Epithelial cell of prostate (primary cell): ENCODE data around the gene GSDMA.
A peak's percentile ranks its signal among the peaks of the same experiment; 100 is the strongest.
"Not testable (repeated sequence)": the region's sequence is repeated elsewhere in the genome, so short reads cannot be mapped to it uniquely, and the experiment has no call there.

Experiments
- DNase-seq: peaks from one replicate; pipeline ENCODE4 v3.0.0-alpha.2; 2011; ENCODE audit warnings: low read depth, low spot score
- H3K27ac ChIP-seq: fragments of 450-650 bp; 2 replicates; pipeline ENCODE4 v1.5.1; 2017; ENCODE audit warnings: mild to moderate bottlenecking

The GSDMA gene

DNA sequence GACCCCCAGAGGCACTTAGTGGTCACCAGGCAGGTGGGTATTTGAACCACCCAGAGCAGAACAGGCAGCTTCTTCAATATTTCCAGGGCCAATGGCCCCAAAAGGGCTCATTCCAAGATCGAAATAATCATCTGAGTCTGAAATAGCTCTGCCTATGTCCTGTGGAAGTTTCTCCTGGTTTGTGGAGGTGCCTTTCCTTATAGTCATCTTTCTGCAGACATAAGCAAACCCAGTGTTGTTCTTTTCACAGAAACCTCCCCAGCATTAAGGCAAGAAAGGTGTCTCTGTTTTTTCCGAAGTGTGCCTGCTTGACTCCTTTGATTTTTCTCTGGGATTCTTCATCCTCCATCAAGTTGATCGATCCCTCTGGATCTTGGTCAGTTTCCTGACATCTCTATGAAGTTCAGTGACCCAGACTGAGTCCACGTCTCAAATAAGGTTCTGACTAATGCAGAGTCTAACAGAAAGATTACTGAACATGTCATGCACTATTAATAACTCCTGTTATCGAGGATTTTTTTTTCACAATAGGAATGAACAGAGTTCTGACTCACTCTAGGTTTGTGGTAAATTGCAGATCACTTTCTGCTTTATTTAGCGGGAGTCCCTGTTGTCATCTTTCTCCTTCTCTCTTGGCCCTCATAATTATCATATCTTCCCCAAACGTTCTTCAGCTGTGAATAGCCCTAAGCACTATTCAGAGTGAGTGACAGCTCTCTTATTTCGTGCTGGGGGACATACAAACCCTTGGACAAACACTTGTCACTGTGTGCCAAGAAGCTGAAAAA is 33.8 kb upstream of the GSDMA start:
- peak overlapping the region; percentile 82 for H3K27ac ChIP-seq
- DNase-seq = peak; percentile 68

- no peak for DNase-seq
- peak overlapping the region; percentile 82 for H3K27ac ChIP-seq
These were observed 33.0 kb upstream of the GSDMA start for GRCh38 chr17:39929646-39930407.

- DNase-seq = no peak
- no peak overlapping the region for H3K27ac ChIP-seq
These were observed 28.9 kb upstream of the GSDMA start for GRCh38 chr17:39933912-39934311.

DNA sequence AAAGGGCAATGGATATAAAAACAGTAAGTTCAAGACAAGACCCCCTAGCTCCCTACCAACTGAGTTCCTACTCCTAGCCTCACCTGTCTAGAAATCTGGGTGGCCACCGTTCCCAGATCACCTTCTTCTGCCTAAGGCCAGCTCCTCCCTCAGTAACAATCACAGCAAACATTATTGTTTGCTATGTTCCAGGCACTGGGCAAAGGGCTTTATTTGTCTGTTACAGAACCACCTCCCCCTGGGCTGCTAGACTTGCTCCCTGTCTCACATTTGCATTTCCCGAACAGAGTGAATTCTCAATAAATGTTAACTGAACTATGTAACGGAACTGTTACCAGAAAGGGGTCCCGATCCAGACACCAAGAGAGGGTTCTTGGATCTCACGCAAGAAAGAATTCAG is 28.5 kb upstream of the GSDMA start:
- DNase-seq = no peak
- H3K27ac ChIP-seq = no peak overlapping the region

- no peak overlapping the region for H3K27ac ChIP-seq
- DNase-seq = no peak
These were observed 26.9 kb upstream of the GSDMA start for GRCh38 chr17:39935909-39936308.

DNA sequence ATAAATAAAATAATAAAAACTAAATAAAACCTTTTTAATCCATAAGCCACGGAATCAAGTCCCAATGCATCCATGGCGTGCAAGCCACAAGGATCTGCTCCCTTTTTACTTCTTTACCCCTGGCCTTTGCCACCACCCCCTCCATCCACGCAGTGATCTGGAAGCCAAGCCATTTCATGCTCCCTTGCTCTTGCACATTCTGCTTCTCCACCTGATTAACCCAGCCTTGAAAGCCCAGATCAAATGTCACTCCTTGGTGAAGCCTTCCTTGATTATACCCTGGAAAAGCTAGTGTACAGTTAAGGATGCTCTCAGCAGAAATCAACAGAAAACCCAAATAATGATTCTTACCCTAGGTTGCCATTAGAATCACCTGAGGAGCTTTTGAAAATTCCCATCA is 25.4 kb upstream of the GSDMA start:
- H3K27ac ChIP-seq = no peak overlapping the region
- DNase-seq = no peak

DNA sequence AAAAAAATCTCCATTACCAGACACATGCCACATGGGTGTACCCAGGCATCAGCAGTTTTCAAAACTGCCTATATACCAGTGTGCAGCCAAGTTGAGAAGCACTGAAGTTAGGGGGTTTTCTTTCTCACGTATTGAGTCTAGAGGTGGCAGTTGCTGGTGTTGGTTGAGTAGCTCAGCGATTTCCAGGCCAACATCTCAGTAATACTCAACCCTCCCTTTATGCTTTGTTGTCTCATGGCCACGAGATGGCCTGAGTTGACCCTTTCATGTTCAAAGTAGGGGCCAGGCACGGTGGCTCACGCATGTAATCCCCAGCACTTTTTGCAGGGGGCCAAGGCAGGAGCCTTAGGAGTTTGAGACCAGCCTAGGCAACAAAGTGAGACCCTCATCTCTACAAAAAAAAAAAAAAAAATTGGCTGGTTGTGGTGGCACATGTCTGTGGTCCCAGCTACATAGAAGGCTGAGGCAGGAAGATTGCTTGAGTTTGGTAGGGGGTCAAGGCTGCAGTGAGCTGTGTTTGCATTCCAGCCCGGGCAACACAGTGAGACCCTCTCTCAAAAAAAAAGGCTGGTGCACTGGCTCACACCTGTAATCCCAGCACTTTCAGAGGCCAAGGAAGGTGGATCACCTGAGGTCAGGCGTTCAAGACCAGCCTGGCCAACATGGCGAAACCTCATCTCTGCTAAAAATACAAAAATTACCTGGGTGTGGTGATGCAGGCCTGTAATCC is 24.5 kb upstream of the GSDMA start:
- H3K27ac ChIP-seq = no peak overlapping the region
- DNase-seq = no peak

DNA sequence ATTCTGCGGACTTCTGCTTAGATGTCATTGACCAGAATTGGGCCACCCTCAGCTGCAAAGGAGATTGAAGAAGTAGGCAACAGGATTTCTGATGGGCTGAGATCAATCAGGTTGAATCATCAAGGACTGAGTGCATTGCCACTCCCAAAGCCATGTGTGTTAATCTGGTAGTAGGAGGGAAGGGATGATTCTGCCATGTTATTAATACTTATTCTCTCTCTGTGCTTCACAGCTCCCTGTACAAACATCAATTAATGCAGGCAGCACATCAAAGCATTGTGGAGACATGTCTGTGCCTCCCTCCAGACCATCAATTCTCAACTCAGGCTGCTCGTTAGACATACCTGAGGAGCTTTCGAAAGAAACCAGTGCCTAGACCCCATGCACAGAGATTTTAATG is 23.7 kb upstream of the GSDMA start:
- DNase-seq = no peak
- H3K27ac ChIP-seq = no peak overlapping the region

DNA sequence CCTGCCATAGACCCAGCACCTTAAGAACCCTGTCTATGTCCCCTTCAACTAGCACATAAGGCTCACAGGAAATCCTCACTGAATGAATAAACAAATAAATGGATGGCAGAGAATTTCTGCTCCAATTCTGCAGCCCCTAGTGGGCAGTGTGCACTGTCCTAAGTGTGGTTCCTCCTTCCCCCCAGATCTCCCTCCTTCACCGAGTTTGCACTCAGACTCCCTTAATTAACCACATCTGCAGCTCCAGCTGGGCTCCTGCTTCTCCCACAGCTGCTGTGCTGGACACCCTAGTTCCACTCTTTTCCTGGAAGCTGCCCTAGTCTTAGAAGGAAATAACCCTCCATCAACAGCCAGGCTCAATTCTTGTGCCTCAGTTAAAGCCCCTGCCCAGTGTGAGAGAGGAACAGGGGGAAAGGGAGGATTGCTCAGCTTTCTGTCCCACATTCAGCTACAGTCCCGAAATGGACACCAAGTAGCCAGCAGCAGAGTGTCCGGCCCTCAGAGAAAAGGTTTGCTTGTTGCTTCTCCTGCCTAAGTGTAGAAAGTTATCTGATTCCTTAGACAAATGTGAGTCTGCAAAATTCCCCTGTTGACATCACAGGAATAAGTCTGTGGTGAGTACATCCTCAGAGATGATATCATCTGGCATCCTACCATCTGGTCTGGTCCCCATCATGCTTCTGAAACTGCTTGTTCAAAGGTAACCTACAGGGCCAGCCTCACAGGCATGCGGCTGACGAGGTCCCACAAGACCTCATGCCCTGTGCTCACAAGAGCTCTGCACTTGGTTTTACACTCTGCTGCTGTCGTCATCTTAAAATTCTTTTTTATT is 23.0 kb upstream of the GSDMA start:
- no peak overlapping the region for H3K27ac ChIP-seq
- DNase-seq = no peak

DNA sequence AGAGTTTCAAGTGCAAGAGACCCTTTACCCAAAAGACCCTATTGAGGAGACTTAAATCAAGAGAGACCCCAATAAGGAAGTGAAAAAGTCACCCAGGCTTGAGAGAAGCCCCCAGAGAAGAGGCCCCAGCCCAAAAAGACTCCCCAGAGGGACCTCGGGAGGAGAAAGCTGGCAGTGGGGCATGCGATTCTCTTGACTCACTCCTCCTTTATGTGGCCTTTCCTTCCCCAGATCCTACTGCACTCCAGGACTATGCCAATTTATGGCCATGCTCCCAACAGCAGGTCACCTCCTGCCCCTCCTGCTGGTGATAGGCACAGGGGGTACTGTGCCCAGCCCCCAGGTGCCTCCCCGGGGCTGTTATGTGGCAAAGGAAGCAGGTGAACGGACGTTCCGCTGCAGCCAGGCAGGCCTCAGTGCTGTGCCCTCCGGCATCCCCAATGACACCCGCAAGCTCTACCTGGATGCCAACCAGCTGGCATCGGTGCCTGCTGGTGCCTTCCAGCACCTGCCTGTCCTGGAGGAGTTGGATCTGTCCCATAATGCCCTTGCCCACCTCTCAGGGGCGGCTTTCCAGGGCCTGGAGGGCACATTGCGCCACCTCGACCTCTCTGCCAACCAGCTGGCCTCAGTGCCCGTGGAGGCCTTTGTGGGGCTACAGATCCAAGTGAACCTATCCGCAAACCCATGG is 19.0 kb upstream of the GSDMA start:
- DNase-seq = no peak
- no peak overlapping the region for H3K27ac ChIP-seq

GRCh38 chr17:39944393-39944711 is 18.5 kb upstream of the GSDMA start:
- H3K27ac ChIP-seq = no peak overlapping the region
- no peak for DNase-seq

DNA sequence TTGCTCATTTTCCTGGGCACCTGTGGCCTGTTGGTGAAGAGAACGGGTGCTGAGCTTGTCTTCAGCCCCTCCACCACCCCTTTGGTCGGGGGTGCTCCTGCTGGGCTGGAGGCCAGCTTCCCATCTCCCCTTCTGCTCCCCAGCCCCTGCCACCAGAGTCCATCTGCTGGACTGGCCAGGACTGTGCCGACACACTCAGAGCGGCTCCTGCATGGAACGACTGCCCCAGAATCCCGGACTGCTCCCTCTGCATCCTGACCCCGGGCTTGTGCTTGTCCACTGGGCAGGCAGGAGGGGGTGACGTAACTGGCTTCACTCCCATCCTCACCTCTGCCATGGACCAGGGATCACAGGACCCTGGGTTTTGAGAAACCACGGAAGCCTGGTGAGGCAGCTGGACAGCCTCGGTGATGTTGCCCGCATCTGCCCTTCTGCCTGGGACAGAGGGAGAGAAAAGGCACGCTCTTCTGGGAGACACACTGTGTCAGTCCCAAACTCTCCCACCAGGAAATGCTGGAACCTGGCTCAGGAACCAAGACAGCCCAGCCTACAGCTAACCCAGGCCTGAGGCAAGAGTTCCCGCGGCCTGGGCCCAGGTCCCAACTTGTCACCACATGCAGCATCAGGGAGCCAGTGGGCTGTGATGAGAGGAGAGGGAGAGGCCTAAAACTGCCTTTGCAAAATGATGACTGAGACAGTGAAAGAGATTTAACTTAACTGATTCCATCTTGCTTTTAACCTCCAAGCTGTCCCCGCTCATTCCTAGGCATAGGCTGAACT is 16.1 kb upstream of the GSDMA start:
- no peak overlapping the region for H3K27ac ChIP-seq
- DNase-seq = no peak

GRCh38 chr17:39948489-39948828 is 14.3 kb upstream of the GSDMA start:
- not testable (repeated sequence) for H3K27ac ChIP-seq, DNase-seq

- no peak overlapping the region for H3K27ac ChIP-seq
- DNase-seq = no peak
These were observed 13.8 kb upstream of the GSDMA start for GRCh38 chr17:39949028-39949427.

DNA sequence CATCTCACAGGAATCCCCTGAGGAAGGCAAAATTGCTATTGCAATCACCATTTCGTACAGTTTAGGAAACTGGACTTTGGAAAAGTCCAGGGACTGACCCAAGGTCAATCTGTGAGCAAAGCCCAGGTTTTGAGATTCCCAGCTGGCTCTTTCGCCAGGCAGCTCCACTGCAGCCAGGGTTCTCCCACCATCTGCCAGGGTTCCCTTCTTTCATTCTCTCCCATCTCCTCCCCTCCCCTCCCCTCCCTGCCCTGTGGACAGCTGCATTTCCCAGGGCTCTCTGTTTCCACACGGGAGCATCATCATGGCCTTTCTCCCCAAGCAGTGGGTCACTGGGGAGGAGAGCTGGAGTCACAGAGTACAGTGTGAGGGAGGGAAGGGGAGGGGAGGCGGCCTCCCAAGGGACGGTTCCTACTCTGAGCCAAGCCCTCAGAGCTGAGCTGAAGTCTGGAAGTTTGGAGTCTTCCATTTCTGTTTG is 11.9 kb upstream of the GSDMA start:
- H3K27ac ChIP-seq = no peak overlapping the region
- no peak for DNase-seq

DNA sequence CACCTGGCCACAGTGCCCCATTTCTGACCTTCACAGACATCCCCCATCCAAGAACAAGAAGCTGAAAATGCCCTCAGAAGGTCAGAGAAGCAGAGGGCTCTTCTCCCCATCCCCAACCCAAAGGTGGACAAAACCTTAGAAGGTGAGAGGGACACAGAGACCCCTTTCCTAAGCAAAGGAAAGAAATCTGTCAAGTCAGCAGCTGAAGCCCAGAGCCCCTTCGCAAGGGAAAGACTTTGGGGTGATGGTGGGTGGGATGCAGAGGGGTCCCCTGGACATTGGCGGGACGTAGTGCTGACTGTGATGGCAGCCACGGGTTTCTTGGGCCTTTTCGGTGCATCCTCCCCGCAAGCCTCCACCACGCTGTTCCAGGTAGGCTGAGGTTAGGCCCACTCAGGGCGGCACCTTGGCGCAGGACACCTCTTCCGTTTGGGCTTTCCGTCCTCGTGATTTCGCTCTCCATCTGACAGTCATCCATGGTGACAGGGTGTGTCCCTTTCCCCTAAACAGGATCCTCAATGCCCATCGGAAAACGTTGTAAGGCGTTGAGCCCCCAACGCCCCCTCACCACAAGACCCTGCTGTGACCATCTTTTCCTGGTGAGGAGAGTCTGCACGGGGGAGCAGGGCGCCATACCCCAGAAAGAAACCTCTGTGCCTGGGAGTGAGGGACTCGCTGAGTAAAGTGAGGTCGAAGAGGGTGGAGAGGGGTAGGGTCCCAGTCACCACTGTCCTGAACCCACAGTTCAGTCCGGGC is 10.7 kb upstream of the GSDMA start:
- no peak for DNase-seq
- no peak overlapping the region for H3K27ac ChIP-seq

GRCh38 chr17:39952680-39953470 is 9.9 kb upstream of the GSDMA start:
- DNase-seq = peak; percentile 68
- H3K27ac ChIP-seq = no peak overlapping the region

DNA sequence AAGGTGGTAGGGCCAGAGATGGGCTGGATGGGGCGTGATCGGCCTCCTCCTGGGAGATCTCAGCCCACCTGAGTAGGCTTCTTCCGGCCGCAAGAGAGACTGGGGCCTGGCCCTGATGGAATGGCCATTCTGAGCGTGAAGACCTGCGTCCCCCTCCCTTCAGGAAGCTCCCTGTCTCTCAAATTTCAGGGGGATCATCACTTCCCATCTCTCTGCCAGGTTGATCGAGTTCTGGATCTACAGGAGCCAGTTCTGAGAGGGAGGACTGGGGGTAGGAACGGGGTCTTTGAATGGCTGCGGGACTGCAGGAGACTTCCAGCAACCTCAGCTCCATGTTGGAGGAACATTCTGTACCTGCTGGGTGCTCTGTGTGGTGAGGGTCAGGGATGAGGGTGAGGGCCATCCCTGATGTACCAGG is 9.3 kb upstream of the GSDMA start:
- DNase-seq = no peak
- no peak overlapping the region for H3K27ac ChIP-seq
